H1 (cell line): Measurements from ENCODE around the gene FAT1. TPM values are rescaled to one million over a fixed set of nuclear protein-coding genes. Genes with fewer than 3 reads are reported as not detected.
A peak's percentile ranks its signal among the peaks of the same experiment; 100 is the strongest.

Source experiments
- CTCF ChIA-PET: fragments of 300-600 bp; sonication (Branson Sonifier 250); formaldehyde crosslinking; loops from one replicate; lab custom pipeline; 2021; ENCODE audit not compliant: partially characterized antibody; lab: Charles Lee
- POLR2A ChIA-PET: fragments of 300-600 bp; sonication (Branson Sonifier 250); formaldehyde crosslinking; loops from one replicate; lab custom pipeline; 2021; ENCODE audit warnings: inconsistent platforms; ENCODE audit not compliant: partially characterized antibody; lab: Charles Lee
- DNase-seq, 2 experiments: peaks; one replicate each; pipeline versions ENCODE4 v3.0.0 to v3.0.0-alpha.2; 2010 to 2022; ENCODE audit warnings: low spot score in 2 of 2, low read depth in 1 of 2, mixed read lengths in 1 of 2
- FAIRE-seq: peaks from 2 replicates; lab custom pipeline; 2011; peaks lifted over from hg19 to GRCh38; lab: Jason Lieb, UNC
- H2AFZ ChIP-seq: 2 replicates; pipeline ENCODE4 v1.8.1; 2012; ENCODE audit warnings: low read length, inconsistent platforms
- H2AK5ac ChIP-seq: 2 replicates; pipeline ENCODE4 v1.6.1; 2013; ENCODE audit warnings: low read depth, low read length
- H2BK120ac ChIP-seq: replicated peaks from 2 replicates; pipeline ENCODE3; 2013; ENCODE audit warnings: low read depth, low read length, inconsistent platforms
- H2BK12ac ChIP-seq: 2 replicates; pipeline ENCODE4 v1.6.1; 2013; ENCODE audit warnings: low read depth, low read length
- H2BK15ac ChIP-seq: 2 replicates; pipeline ENCODE4 v1.6.1; 2013; ENCODE audit warnings: low read length
- H2BK20ac ChIP-seq: 2 replicates; pipeline ENCODE4 v1.6.1; 2013; ENCODE audit warnings: low read length
- H2BK5ac ChIP-seq: 2 replicates; pipeline ENCODE4 v1.6.1; 2013; ENCODE audit warnings: low read depth, low read length
- H3K14ac ChIP-seq: 2 replicates; pipeline ENCODE4 v1.6.1; 2013; ENCODE audit warnings: inconsistent platforms; ENCODE audit not compliant: insufficient read length
- H3K18ac ChIP-seq: 2 replicates; pipeline ENCODE4 v1.6.1; 2013; ENCODE audit warnings: low read length; ENCODE audit errors: extremely low read depth
- H3K23ac ChIP-seq: 2 replicates; pipeline ENCODE4 v1.6.1; 2013; ENCODE audit warnings: inconsistent platforms; ENCODE audit not compliant: insufficient read length
- H3K23me2 ChIP-seq: 2 replicates; pipeline ENCODE4 v1.6.1; 2013; ENCODE audit warnings: low read depth, low read length
- H3K27ac ChIP-seq: 2 replicates; pipeline ENCODE4 v1.6.1; 2011; ENCODE audit warnings: low read depth, low read length, inconsistent platforms
- H3K27me3 ChIP-seq, 4 experiments: replicated peaks in 1 of 4; 1 replicate in 1 of 4; 2 replicates in 3 of 4; pipeline versions ENCODE4 v1.6.1 to v1.8.1; 2011 to 2013; ENCODE audit warnings: low read length in 3 of 4, mild to moderate bottlenecking in 3 of 4, inconsistent platforms in 2 of 4, mixed read lengths in 2 of 4, moderate library complexity in 1 of 4; ENCODE audit not compliant: control insufficient read depth in 3 of 4, insufficient read depth in 3 of 4; ENCODE audit errors: extremely low read depth in 1 of 4
- H3K36me3 ChIP-seq, 4 experiments: 2 replicates each; pipeline versions ENCODE4 v1.6.1 to v1.8.1; 2011 to 2013; ENCODE audit warnings: mild to moderate bottlenecking in 4 of 4, low read length in 3 of 4, moderate library complexity in 2 of 4, control low read depth in 1 of 4, inconsistent platforms in 1 of 4; ENCODE audit not compliant: insufficient read depth in 4 of 4, control insufficient read depth in 2 of 4
- H3K4ac ChIP-seq: replicated peaks from 2 replicates; pipeline ENCODE3; 2013; ENCODE audit warnings: low read length, low read depth, mixed read lengths, inconsistent platforms; ENCODE audit not compliant: insufficient read length
- H3K4me1 ChIP-seq, 4 experiments: replicated peaks in 1 of 4; 1 replicate in 1 of 4; 2 replicates in 3 of 4; pipeline versions ENCODE4 v1.6.1 to v1.8.1; 2011 to 2013; ENCODE audit warnings: low read length in 3 of 4, inconsistent platforms in 2 of 4, mixed read lengths in 1 of 4; ENCODE audit not compliant: insufficient read depth in 4 of 4, control insufficient read depth in 3 of 4
- H3K4me2 ChIP-seq, 2 experiments: 2 replicates each; pipeline versions ENCODE4 v1.6.1 to v1.8.1; 2011 to 2013; ENCODE audit warnings: low read depth in 2 of 2, low read length in 2 of 2, control low read depth in 1 of 2, inconsistent platforms in 1 of 2, mild to moderate bottlenecking in 1 of 2; ENCODE audit not compliant: insufficient read depth in 1 of 2
- H3K4me3 ChIP-seq, 4 experiments: fragments of 200-600, 300-600 bp in 1 of 4; sonication (generic), shearing (Covaris generic), sonication (Bioruptor Twin) in 1 of 4; 2 replicates each; pipeline versions ENCODE4 v1.5.1 to v1.8.1; 2011 to 2016; ENCODE audit warnings: low read length in 4 of 4, low read depth in 3 of 4, control low read depth in 2 of 4, inconsistent platforms in 2 of 4, mild to moderate bottlenecking in 2 of 4, mixed read lengths in 1 of 4, moderate library complexity in 1 of 4; ENCODE audit not compliant: insufficient read depth in 2 of 4; ENCODE audit errors: extremely low read depth in 1 of 4
- H3K56ac ChIP-seq: replicated peaks from 2 replicates; pipeline ENCODE3; 2013; ENCODE audit warnings: low read depth, mild to moderate bottlenecking, mixed read lengths, low read length, inconsistent platforms; ENCODE audit not compliant: insufficient read length
- H3K79me1 ChIP-seq: 2 replicates; pipeline ENCODE4 v1.6.1; 2013; ENCODE audit warnings: low read depth, low read length, control low read depth
- H3K79me2 ChIP-seq, 2 experiments: 2 replicates each; pipeline versions ENCODE4 v1.6.1 to v1.8.1; 2012 to 2013; ENCODE audit warnings: low read length in 2 of 2, mild to moderate bottlenecking in 2 of 2, inconsistent platforms in 1 of 2; ENCODE audit not compliant: insufficient read depth in 2 of 2, control insufficient read depth in 1 of 2
- H3K9ac ChIP-seq, 4 experiments: replicated peaks in 1 of 4; 1 replicate in 1 of 4; 2 replicates in 3 of 4; pipeline versions ENCODE4 v1.6.1 to v1.8.1; 2011 to 2013; ENCODE audit warnings: low read depth in 3 of 4, low read length in 3 of 4, control low read depth in 2 of 4, mild to moderate bottlenecking in 2 of 4, moderate library complexity in 2 of 4, inconsistent platforms in 1 of 4; ENCODE audit errors: extremely low read depth in 1 of 4
- H3K9me3 ChIP-seq, 2 experiments: 2 replicates each; pipeline versions ENCODE4 v1.6.1 to v1.8.1; 2012 to 2013; ENCODE audit warnings: mild to moderate bottlenecking in 2 of 2, moderate library complexity in 2 of 2, control low read depth in 1 of 2, inconsistent platforms in 1 of 2, low read depth in 1 of 2, low read length in 1 of 2, mixed read lengths in 1 of 2; ENCODE audit not compliant: insufficient read depth in 2 of 2
- H4K20me1 ChIP-seq, 2 experiments: replicated peaks in 1 of 2; 2 replicates each; pipeline versions ENCODE3 to v1.8.1; 2011 to 2013; ENCODE audit warnings: inconsistent platforms in 2 of 2, low read length in 2 of 2, mild to moderate bottlenecking in 1 of 2; ENCODE audit not compliant: insufficient read depth in 2 of 2, control insufficient read depth in 1 of 2
- H4K5ac ChIP-seq: 2 replicates; pipeline ENCODE4 v1.6.1; 2013; ENCODE audit warnings: low read length, low read depth, mixed read lengths, inconsistent platforms; ENCODE audit not compliant: insufficient read length
- H4K8ac ChIP-seq: 2 replicates; pipeline ENCODE4 v1.8.0; 2013; ENCODE audit warnings: mild to moderate bottlenecking, moderate library complexity, low read length, inconsistent platforms; ENCODE audit not compliant: insufficient read depth; ENCODE audit errors: extremely low read depth
- H4K91ac ChIP-seq: replicated peaks from 2 replicates; pipeline ENCODE3; 2013; ENCODE audit warnings: low read length, mixed read lengths, inconsistent platforms; ENCODE audit not compliant: insufficient read length
- ASH2L ChIP-seq: fragments of 200-600, 300-600 bp; sonication (generic); IDR thresholded peaks from one replicate; pipeline ENCODE4 v1.7.1; 2017; ENCODE audit warnings: low read length
- FOSL1 ChIP-seq: IDR thresholded peaks from 2 replicates; pipeline ENCODE4 v1.6.1; 2011; ENCODE audit warnings: mild to moderate bottlenecking, low read depth, low read length, moderate library complexity; ENCODE audit not compliant: insufficient read depth
- GABPA ChIP-seq: IDR thresholded peaks from 2 replicates; pipeline ENCODE4 v1.6.1; 2011; ENCODE audit warnings: mild to moderate bottlenecking, low read length, moderate library complexity, borderline replicate concordance; ENCODE audit not compliant: insufficient read depth
- GTF2F1 ChIP-seq: IDR thresholded peaks from 2 replicates; pipeline ENCODE4 v1.6.1; 2012; ENCODE audit warnings: low read depth, low read length, improper control_type of control experiment, borderline replicate concordance
- HDAC6 ChIP-seq: IDR thresholded peaks from one replicate; pipeline ENCODE4 v1.7.1; 2012; ENCODE audit warnings: low read depth, mild to moderate bottlenecking, inconsistent platforms, low read length, moderate library complexity
- JUND ChIP-seq: IDR thresholded peaks from 2 replicates; pipeline ENCODE4 v1.6.1; 2011; ENCODE audit warnings: mild to moderate bottlenecking, improper control_type of control experiment, low read length
- KDM1A ChIP-seq: fragments of 200-600, 300-600 bp; sonication (generic); IDR thresholded peaks from 2 replicates; pipeline ENCODE4 v1.7.1; 2016; ENCODE audit warnings: mild to moderate bottlenecking, low read length, borderline replicate concordance
- SP1 ChIP-seq: IDR thresholded peaks from 2 replicates; pipeline ENCODE4 v1.6.1; 2011; ENCODE audit warnings: low read depth, low read length
- SRF ChIP-seq: IDR thresholded peaks from 2 replicates; pipeline ENCODE4 v1.6.1; 2011; ENCODE audit warnings: mild to moderate bottlenecking, low read depth, low read length, moderate library complexity
- TAF7 ChIP-seq: optimal IDR thresholded peaks from 2 replicates; pipeline ENCODE3; 2011; ENCODE audit warnings: low read depth, mild to moderate bottlenecking, inconsistent platforms, low read length, moderate library complexity, borderline replicate concordance
- WGBS, 2 experiments: shearing (Covaris generic) in 1 of 2; methylation state at CpG; one replicate each; pipeline versions ENCODE4 v1.1.6 to v1.1.7; 2013 to 2015; ENCODE audit warnings: low lambda C conversion rate in 2 of 2, mixed read lengths in 2 of 2, inconsistent platforms in 1 of 2, low coverage in 1 of 2, missing lambda C conversion rate in 1 of 2; ENCODE audit not compliant: insufficient replicate concordance in 2 of 2, insufficient coverage in 1 of 2, insufficient read length in 1 of 2; ENCODE audit errors: extremely low coverage in 1 of 2, missing lambda C conversion rate in 1 of 2; 5-methylcytosine and 5-hydroxymethylcytosine counted together
- polyA plus RNA-seq, 7 experiments: library from polyadenylated mRNA; depleted of rRNA in 3 of 7; stranded (reverse) in 5 of 7; unstranded in 2 of 7; fragments of >200 nt in 5 of 7; fragments of 200-250 nt in 2 of 7; gene quantifications; 1 replicate in 5 of 7; 2 replicates in 1 of 7; 4 replicates in 1 of 7; pipeline versions ENCODE4 v1.2.1 to v1.2.3, GENCODE V29; 2011 to 2013; ENCODE audit warnings: missing spikeins in 2 of 7, mixed read lengths in 2 of 7
- total RNA-seq: library from RNA; stranded (reverse); fragmentation: NEBNext Ultra II Directional; extraction: Animal tissue kit (Norgen Biotek cat#: 25700); gene quantifications from 2 replicates; pipeline ENCODE4 v1.2.1, GENCODE V29; 2021
- TF ChIP-seq, protein P1 (sequence below): IDR thresholded peaks from 2 replicates; pipeline ENCODE4 v1.6.1; 2012; ENCODE audit warnings: inconsistent platforms
- TF ChIP-seq, protein P2 (sequence below): IDR thresholded peaks from 2 replicates; pipeline ENCODE4 v1.6.1; 2012; ENCODE audit warnings: low read length, inconsistent platforms

Gene FAT1
- total and polyA plus RNA-seq, 2 of the 8 experiments (the other 6 are each of a cell fraction or from before 2014, with no cell fraction given), result 94.4 to 137 TPM

- H2BK12ac ChIP-seq, result 0 out of 2 replicates have a peak overlapping the region, but pooled peaks have one; percentile 33
- no peak overlapping the region; the same call in 1 of the 2 replicates for H2AK5ac ChIP-seq
- H2BK15ac ChIP-seq, result no peak overlapping the region
- H3K4me3 ChIP-seq, result no peak overlapping the region
- H3K4me2 ChIP-seq, result no peak overlapping the region
- peaks cover 0 to 13% (median 8%) of the 10 kb centered on the region in 4 experiments; a peak in 4 of 7 replicates for H3K4me1 ChIP-seq
- H2AFZ ChIP-seq, result no peak overlapping the region
- no peak overlapping the region for H3K9ac ChIP-seq
- FAIRE-seq (no peak), DNase-seq (no peak)
- H2BK20ac ChIP-seq, result no peak overlapping the region
- H3K56ac ChIP-seq, result no peak overlapping the region
- 91% methylated on average over 20 of the region's 20 CpGs; no CpG with 5 or more reads in 1 of the 2 experiments for WGBS, 2 experiments
- H4K91ac ChIP-seq, result no peak overlapping the region
- H4K20me1 ChIP-seq, result peaks cover 0 to 6% of the 10 kb centered on the region in 2 experiments
- H4K5ac ChIP-seq, result no peak overlapping the region
- H3K4ac ChIP-seq, result no peak overlapping the region
- no peaks in the 10 kb centered on the region for H3K27me3 ChIP-seq
- CTCF ChIA-PET, result interaction anchor here (1.8 kb wide), 1 partner anchor 11 kb away, joined by 9 read pairs; no protein-coding TSS in a partner anchor
- H3K9me3 ChIP-seq, result no peaks in the 10 kb centered on the region
- no peak overlapping the region; the same call in 1 of the 2 replicates for H3K18ac ChIP-seq
- H3K23ac ChIP-seq, result no peak overlapping the region
- no peak overlapping the region for H3K14ac ChIP-seq
- no peak overlapping the region for H2BK120ac ChIP-seq
- no peak overlapping the region for H4K8ac ChIP-seq
- peaks cover 2% of the 10 kb centered on the region; the same call in 1 of the 2 replicates for H3K79me1 ChIP-seq
- no peak overlapping the region for H2BK5ac ChIP-seq
- POLR2A ChIA-PET, result no interaction called here
- peaks cover 0 to 27% of the 10 kb centered on the region in 2 experiments; a peak in 2 of 4 replicates for H3K79me2 ChIP-seq
- no peaks in the 10 kb centered on the region for H3K23me2 ChIP-seq
- H3K27ac ChIP-seq, result no peak overlapping the region
- peaks cover 3 to 39% (median 10%) of the 10 kb centered on the region in 4 experiments for H3K36me3 ChIP-seq
- TF ChIP-seq SP1, result no peak
- no peak for TF ChIP-seq TAF7
- no peak for TF ChIP-seq SRF
- TF ChIP-seq, protein P1, sequence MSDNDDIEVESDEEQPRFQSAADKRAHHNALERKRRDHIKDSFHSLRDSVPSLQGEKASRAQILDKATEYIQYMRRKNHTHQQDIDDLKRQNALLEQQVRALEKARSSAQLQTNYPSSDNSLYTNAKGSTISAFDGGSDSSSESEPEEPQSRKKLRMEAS, result no peak
- TF ChIP-seq JUND, result no peak
- no peak for TF ChIP-seq GABPA
- TF ChIP-seq HDAC6, result no peak
- no peak for TF ChIP-seq ASH2L
- TF ChIP-seq KDM1A, result no peak
- no peak for TF ChIP-seq GTF2F1
- TF ChIP-seq, protein P2, sequence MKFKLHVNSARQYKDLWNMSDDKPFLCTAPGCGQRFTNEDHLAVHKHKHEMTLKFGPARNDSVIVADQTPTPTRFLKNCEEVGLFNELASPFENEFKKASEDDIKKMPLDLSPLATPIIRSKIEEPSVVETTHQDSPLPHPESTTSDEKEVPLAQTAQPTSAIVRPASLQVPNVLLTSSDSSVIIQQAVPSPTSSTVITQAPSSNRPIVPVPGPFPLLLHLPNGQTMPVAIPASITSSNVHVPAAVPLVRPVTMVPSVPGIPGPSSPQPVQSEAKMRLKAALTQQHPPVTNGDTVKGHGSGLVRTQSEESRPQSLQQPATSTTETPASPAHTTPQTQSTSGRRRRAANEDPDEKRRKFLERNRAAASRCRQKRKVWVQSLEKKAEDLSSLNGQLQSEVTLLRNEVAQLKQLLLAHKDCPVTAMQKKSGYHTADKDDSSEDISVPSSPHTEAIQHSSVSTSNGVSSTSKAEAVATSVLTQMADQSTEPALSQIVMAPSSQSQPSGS, result no peak
- no peak for TF ChIP-seq FOSL1
Measured at GRCh38 chr4:186658657-186659056, 65.0 kb downstream of the FAT1 start.
